Gastroesophageal sphincter (tissue), 3 donors: ENCODE measurements around the gene KCNH1.

ENCODE experiments used
- CTCF ChIP-seq, 4 experiments: fragments of 200-600 bp in 2 of 4; fragments of 450-650 bp in 2 of 4; sonication (generic) in 1 of 4; IDR thresholded peaks; one replicate each; pipeline ENCODE4 v1.5.1; 2017 to 2019; ENCODE audit warnings: antibody characterized with exemption in 4 of 4, mild to moderate bottlenecking in 2 of 4, moderate library complexity in 2 of 4
- EP300 ChIP-seq: sonication (generic); formaldehyde crosslinking; IDR thresholded peaks from one replicate; pipeline ENCODE4 v1.6.1; 2017; ENCODE audit warnings: antibody characterized with exemption, mild to moderate bottlenecking
- POLR2A ChIP-seq, 2 donors: fragments of 450-650 bp; IDR thresholded peaks; one replicate each; pipeline ENCODE4 v1.6.1; 2017; ENCODE audit warnings: antibody characterized with exemption in 2 of 2, mild to moderate bottlenecking in 2 of 2, moderate library complexity in 1 of 2
- POLR2AphosphoS5 ChIP-seq: sonication (generic); formaldehyde crosslinking; IDR thresholded peaks from one replicate; pipeline ENCODE4 v1.6.1; 2017; ENCODE audit warnings: antibody characterized with exemption

GRCh38 chr1:210882414-210883221 lies 251.3 kb downstream of the KCNH1 start:
- no peak for TF ChIP-seq POLR2AphosphoS5
- no peak for TF ChIP-seq CTCF (IDR thresholded peaks at IDR 0.05)
- no peak for TF ChIP-seq POLR2A (IDR thresholded peaks at IDR 0.05)
- no peak for TF ChIP-seq EP300
